AG08395 (cell line): ENCODE results near the gene AFG3L2.
A peak's percentile ranks its signal among the peaks of the same experiment; 100 is the strongest.

Experiments
- DNase-seq: peaks from one replicate; pipeline ENCODE4 v3.0.0; 2012; ENCODE audit warnings: mixed read lengths, low spot score

The AFG3L2 gene

GRCh38 chr18:12324991-12325725 is 51.9 kb downstream of the AFG3L2 start:
- DNase-seq, result no peak

GRCh38 chr18:12321333-12321732 is 55.7 kb downstream of the AFG3L2 start:
- no peak for DNase-seq

- no peak for DNase-seq
These were observed 58.2 kb downstream of the AFG3L2 start for GRCh38 chr18:12318857-12319256.

GRCh38 chr18:12318334-12318697 is 58.7 kb downstream of the AFG3L2 start:
- DNase-seq, result no peak

- peak; percentile 70 for DNase-seq
These were observed 59.2 kb downstream of the AFG3L2 start for GRCh38 chr18:12317664-12318333.

GRCh38 chr18:12315911-12316310 is 61.1 kb downstream of the AFG3L2 start:
- no peak for DNase-seq

- DNase-seq, result no peak
These were observed 61.5 kb downstream of the AFG3L2 start for GRCh38 chr18:12315490-12315889.

- no peak for DNase-seq
These were observed 62.3 kb downstream of the AFG3L2 start for GRCh38 chr18:12314591-12315305.

GRCh38 chr18:12313530-12314245 is 63.3 kb downstream of the AFG3L2 start:
- no peak for DNase-seq

- DNase-seq, result no peak
These were observed 64.1 kb downstream of the AFG3L2 start for GRCh38 chr18:12312976-12313375.

- DNase-seq, result no peak
These were observed 66.3 kb downstream of the AFG3L2 start for GRCh38 chr18:12310762-12311161.

GRCh38 chr18:12309683-12310198 is 67.3 kb downstream of the AFG3L2 start:
- DNase-seq, result no peak

- peak; percentile 89 for DNase-seq
These were observed 68.5 kb downstream of the AFG3L2 start for GRCh38 chr18:12308386-12309100.

- DNase-seq, result peak; percentile 94
These were observed 69.2 kb downstream of the AFG3L2 start, which contains the start of gene TUBB6 for GRCh38 chr18:12307701-12308385. TUBB6 (plus strand) TSS chr18:12308241; CDS start chr18:12308293, 52 bp downstream.

- DNase-seq, result peak; percentile 73
These were observed 70.0 kb downstream of the AFG3L2 start for GRCh38 chr18:12306752-12307700.

GRCh38 chr18:12305930-12306629 is 70.9 kb downstream of the AFG3L2 start:
- DNase-seq, result no peak

GRCh38 chr18:12305211-12305610 is 71.8 kb downstream of the AFG3L2 start:
- no peak for DNase-seq

GRCh38 chr18:12304351-12305210 is 72.4 kb downstream of the AFG3L2 start:
- no peak for DNase-seq
